ENCODE data around the gene PTPN4.

Gene PTPN4

DNA sequence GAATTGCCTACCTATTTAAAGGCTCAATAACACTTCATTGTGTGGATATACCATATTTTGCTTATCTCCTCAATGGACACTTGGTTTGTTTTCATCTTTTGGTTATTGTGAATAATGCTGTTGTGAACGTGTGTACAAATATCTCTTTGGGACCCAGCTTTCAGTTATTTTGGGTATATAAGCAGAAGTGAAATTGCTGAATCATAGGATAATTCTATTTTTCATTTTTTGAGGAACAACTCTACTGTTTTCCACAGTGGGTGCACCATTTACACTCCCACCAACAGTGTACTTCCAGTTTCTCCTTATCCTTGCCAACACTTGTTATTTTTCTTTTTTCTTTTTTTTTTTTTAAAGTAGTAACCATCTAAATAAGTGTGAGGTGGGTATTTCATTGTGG, 29.0 kb downstream of the PTPN4 start:
- Histone ChIP-seq H3K27me3 (no peaks in the 10 kb centered on the region), H3K4me1 (no peaks in the 10 kb centered on the region), H3K4me3 (no peak overlapping the region), H3K27ac (no peak overlapping the region), H3K36me3 (peaks cover 0 to 16% (median 0%) of the 10 kb centered on the region in 3 donors), H3K9me3 (peaks cover 0 to 25% (median 3%) of the 10 kb centered on the region in 3 donors)
- DNase-seq: no peak
- intact Hi-C loops (cut with DNase I; ENCODE audit: low total_unique reads): no loop called here
- no peak for TF ChIP-seq CTCF (IDR thresholded peaks at IDR 0.05)

- peaks cover 0 to 16% (median 0%) of the 10 kb centered on the region in 3 donors for H3K36me3 ChIP-seq
- intact Hi-C loops (cut with DNase I; ENCODE audit: low total_unique reads): no loop called here
- H3K9me3 ChIP-seq: peaks cover 0 to 25% (median 3%) of the 10 kb centered on the region in 3 donors
- H3K27ac ChIP-seq: no peak overlapping the region
- no peak for DNase-seq
- no peaks in the 10 kb centered on the region for H3K4me1 ChIP-seq
- no peak for TF ChIP-seq CTCF (IDR thresholded peaks at IDR 0.05)
- H3K4me3 ChIP-seq: no peak overlapping the region
- H3K27me3 ChIP-seq: no peaks in the 10 kb centered on the region
Measured at GRCh38 chr2:119790466-119790865, 30.7 kb downstream of the PTPN4 start.

DNA sequence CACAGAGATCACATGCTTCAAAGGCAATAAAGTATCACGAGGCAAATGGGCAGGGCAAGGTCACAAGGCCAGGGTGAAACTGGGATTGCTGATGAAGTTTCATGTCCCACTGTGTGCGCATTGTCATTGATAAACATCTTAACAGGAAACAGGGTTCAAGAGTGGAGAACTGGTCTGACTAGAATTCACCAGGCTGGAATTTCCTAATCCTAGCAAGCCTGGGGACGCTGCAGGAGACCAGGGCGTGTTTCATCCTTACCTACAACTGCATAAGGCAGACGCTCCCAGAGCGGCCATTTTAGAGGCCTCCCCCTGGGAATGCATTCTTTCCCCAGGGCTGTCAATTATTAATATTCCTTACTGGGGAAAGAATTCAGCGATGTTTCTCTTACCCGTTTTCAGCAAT, 33.2 kb downstream of the PTPN4 start:
- no peak for TF ChIP-seq CTCF (IDR thresholded peaks at IDR 0.05)
- Histone ChIP-seq H3K9me3 (peaks cover 0 to 25% (median 3%) of the 10 kb centered on the region in 3 donors), H3K27me3 (no peaks in the 10 kb centered on the region), H3K27ac (no peak overlapping the region), H3K36me3 (peaks cover 0 to 16% (median 0%) of the 10 kb centered on the region in 3 donors), H3K4me3 (no peak overlapping the region), H3K4me1 (no peaks in the 10 kb centered on the region)
- DNase-seq: no peak
- intact Hi-C loops (cut with DNase I; ENCODE audit: low total_unique reads): no loop called here

DNA sequence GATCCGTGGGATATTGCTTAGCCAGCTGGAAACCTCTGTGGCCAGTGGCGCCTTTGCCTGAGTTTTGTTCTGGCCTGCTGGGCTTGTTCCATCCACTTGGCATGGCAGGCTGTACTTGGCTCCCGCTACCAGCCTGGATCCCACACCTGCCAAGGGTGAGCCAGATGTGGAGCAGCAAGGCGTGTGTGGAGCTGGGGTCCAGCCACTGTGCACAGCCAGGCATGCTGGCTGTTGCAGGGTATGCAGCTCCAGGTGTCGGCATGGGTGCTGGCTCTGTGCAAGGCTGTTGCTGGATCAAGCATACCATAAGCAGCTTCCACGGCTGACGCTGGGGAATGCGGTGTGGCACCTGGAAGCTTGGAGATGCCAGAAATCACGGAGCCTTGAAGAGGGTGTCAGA, 34.5 kb downstream of the PTPN4 start:
- no peak for DNase-seq
- H3K27me3 ChIP-seq: no peaks in the 10 kb centered on the region
- no peak for TF ChIP-seq CTCF (IDR thresholded peaks at IDR 0.05)
- no peak overlapping the region for H3K4me3 ChIP-seq
- peaks cover 0 to 25% (median 3%) of the 10 kb centered on the region in 3 donors for H3K9me3 ChIP-seq
- intact Hi-C loops (cut with DNase I; ENCODE audit: low total_unique reads): no loop called here
- H3K4me1 ChIP-seq: no peaks in the 10 kb centered on the region
- H3K27ac ChIP-seq: no peak overlapping the region
- peaks cover 0 to 16% (median 0%) of the 10 kb centered on the region in 3 donors for H3K36me3 ChIP-seq

- peak in 1 of 2 donors; percentile 64 for DNase-seq
- intact Hi-C loops (cut with DNase I; ENCODE audit: low total_unique reads): no loop called here
- H3K4me3 ChIP-seq: no peak overlapping the region
- no peaks in the 10 kb centered on the region for H3K27me3 ChIP-seq
- no peak for TF ChIP-seq CTCF (IDR thresholded peaks at IDR 0.05)
- no peak overlapping the region for H3K27ac ChIP-seq
- no peaks in the 10 kb centered on the region for H3K4me1 ChIP-seq
- peaks cover 0 to 11% (median 0%) of the 10 kb centered on the region in 3 donors for H3K36me3 ChIP-seq
- peaks cover 0 to 13% (median 3%) of the 10 kb centered on the region in 3 donors for H3K9me3 ChIP-seq
Measured at GRCh38 chr2:119795309-119796303, 35.9 kb downstream of the PTPN4 start.
